Neutrophil (primary cell): ENCODE data around the gene HAUS7.

Experiments used
- H3K27ac ChIP-seq: fragments of 200-600 bp; sonication (generic); 2 replicates; pipeline ENCODE4 v1.5.1; 2016; ENCODE audit warnings: mild to moderate bottlenecking, moderate library complexity
- H3K27me3 ChIP-seq: fragments of 200-600 bp; sonication (generic); 2 replicates; pipeline ENCODE4 v1.6.0; 2016; ENCODE audit warnings: mild to moderate bottlenecking
- H3K36me3 ChIP-seq: fragments of 200-600 bp; sonication (generic); 2 replicates; pipeline ENCODE4 v1.5.1; 2017
- H3K4me1 ChIP-seq, 2 experiments: fragments of 200-600 bp in 1 of 2; sonication (generic) in 1 of 2; 1 replicate in 1 of 2; 2 replicates in 1 of 2; pipeline versions ENCODE4 v1.5.1 to v1.6.1; 2013 to 2016; ENCODE audit warnings: low read depth in 1 of 2, low read length in 1 of 2, mild to moderate bottlenecking in 1 of 2, moderate library complexity in 1 of 2; ENCODE audit not compliant: control insufficient read depth in 1 of 2, insufficient read depth in 1 of 2
- H3K4me3 ChIP-seq, 2 experiments: fragments of 200-600 bp in 1 of 2; sonication (generic) in 1 of 2; 1 replicate in 1 of 2; 2 replicates in 1 of 2; pipeline ENCODE4 v1.5.1; 2013 to 2016; ENCODE audit warnings: low read depth in 1 of 2, low read length in 1 of 2, mild to moderate bottlenecking in 1 of 2, moderate library complexity in 1 of 2
- H3K9me3 ChIP-seq: fragments of 200-600 bp; sonication (generic); 2 replicates; pipeline ENCODE4 v1.5.1; 2016
- CTCF ChIP-seq: fragments of 200-600 bp; sonication (generic); IDR thresholded peaks from 2 replicates; pipeline ENCODE4 v1.5.1; 2016; ENCODE audit warnings: antibody characterized with exemption

Gene HAUS7

GRCh38 chrX:153510383-153510782 is 40.0 kb upstream of the HAUS7 start:
- Histone ChIP-seq H3K4me1 (no peaks in the 10 kb centered on the region), H3K4me3 (no peak overlapping the region), H3K9me3 (no peaks in the 10 kb centered on the region), H3K27me3 (peaks cover 2% of the 10 kb centered on the region), H3K36me3 (no peaks in the 10 kb centered on the region), H3K27ac (no peak overlapping the region)
- TF ChIP-seq CTCF = no peak

GRCh38 chrX:153509592-153509991 is 39.2 kb upstream of the HAUS7 start:
- Histone ChIP-seq H3K9me3 (no peaks in the 10 kb centered on the region), H3K27ac (no peak overlapping the region), H3K4me1 (no peaks in the 10 kb centered on the region), H3K4me3 (no peak overlapping the region), H3K27me3 (no peaks in the 10 kb centered on the region), H3K36me3 (no peaks in the 10 kb centered on the region)
- TF ChIP-seq CTCF = no peak

- Histone ChIP-seq H3K27ac (no peak overlapping the region), H3K9me3 (no peaks in the 10 kb centered on the region)
- peak; percentile 71 for TF ChIP-seq CTCF
Observed at GRCh38 chrX:153507484-153508178, 37.3 kb upstream of the HAUS7 start.

DNA sequence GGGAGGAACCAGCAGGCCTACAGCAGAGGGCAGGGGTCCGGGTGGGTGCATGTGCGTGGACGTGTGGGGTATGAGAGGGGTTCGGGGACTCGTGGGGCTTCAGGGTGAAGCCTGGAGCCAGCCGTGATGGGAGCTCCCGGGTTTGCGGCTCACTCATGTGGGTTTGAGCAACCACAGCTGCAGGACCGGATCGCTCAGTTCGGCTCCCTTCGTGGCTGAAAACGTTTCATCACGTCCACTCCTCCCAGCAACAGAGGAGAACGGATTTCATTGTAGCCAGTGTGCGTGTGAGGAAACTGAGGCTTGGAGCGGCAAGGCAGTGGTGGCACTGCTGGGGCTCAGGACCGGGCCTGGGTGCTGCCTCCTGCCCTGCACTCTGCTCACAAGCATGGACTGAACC is 35.0 kb upstream of the HAUS7 start:
- Histone ChIP-seq H3K27me3 (no peaks in the 10 kb centered on the region), H3K9me3 (no peaks in the 10 kb centered on the region), H3K4me3 (no peak overlapping the region), H3K4me1 (no peaks in the 10 kb centered on the region), H3K36me3 (no peaks in the 10 kb centered on the region), H3K27ac (no peak overlapping the region)
- TF ChIP-seq CTCF = no peak

More at GRCh38 chrX:153507484-153508178, 37.3 kb upstream of the HAUS7 start:
- Histone ChIP-seq H3K27me3 (no peaks in the 10 kb centered on the region), H3K4me1 (no peaks in the 10 kb centered on the region), H3K4me3 (no peak overlapping the region), H3K36me3 (no peaks in the 10 kb centered on the region)

- Histone ChIP-seq H3K27me3 (no peaks in the 10 kb centered on the region), H3K36me3 (no peaks in the 10 kb centered on the region), H3K27ac (no peak overlapping the region), H3K4me1 (no peaks in the 10 kb centered on the region), H3K9me3 (no peaks in the 10 kb centered on the region), H3K4me3 (no peak overlapping the region)
- no peak for TF ChIP-seq CTCF
Observed at GRCh38 chrX:153504445-153505016, 34.2 kb upstream of the HAUS7 start.
